ENCODE results near the gene TEX2. TPM values are rescaled to one million over a fixed set of nuclear protein-coding genes. Genes with fewer than 3 reads are reported as not detected.
"Not testable (repeated sequence)": the region's sequence is repeated elsewhere in the genome, so short reads cannot be mapped to it uniquely, and the experiment has no call there.

The TEX2 gene
- total RNA-seq, 1 experiment from 2014 or later = 20.1 TPM

- DNase-seq (ENCODE audit: low read depth, low spot score) = no peak
- TF ChIP-seq CTCF (IDR thresholded peaks at IDR 0.05) (no peak), SIN3A (IDR thresholded peaks at IDR 0.05; ENCODE audit: borderline replicate concordance, insufficient read depth, low read depth, low read length) (no peak), TCF7L2 (IDR thresholded peaks at IDR 0.05; ENCODE audit: low read depth, low read length) (no peak), REST (IDR thresholded peaks at IDR 0.05; ENCODE audit: insufficient read depth in 1 of 2, low read depth in 2 of 2, low read length in 1 of 2) (no peak), POLR2AphosphoS5 (IDR thresholded peaks at IDR 0.05; ENCODE audit: low read depth, low read length) (no peak)
- ATAC-seq = no peak
- intact Hi-C loops (cut with micrococcal nuclease; ENCODE audit: unreplicated experiment) (no loop called here), in situ Hi-C loops (cut with HindIII; ENCODE audit: low pct_unique_long_range_greater_than_20kb, low sequenced_read_pairs) (no loop called here)
- ChIA-PET CTCF (no interaction called here), POLR2A (interaction anchor here (0.6 kb wide), 1 partner anchor 70 kb away, joined by 3 read pairs; no protein-coding TSS in a partner anchor)
- no peaks in the 10 kb centered on the region for H3K27me3 ChIP-seq (ENCODE audit: control insufficient read depth, insufficient read depth, low read length)
- H3K36me3 ChIP-seq (ENCODE audit: control insufficient read depth, insufficient read depth, low read length) = no peaks in the 10 kb centered on the region
- no peak overlapping the region for H3K4me3 ChIP-seq (ENCODE audit: low read depth in 2 of 2, low read length in 2 of 2)
- H3K4me1 ChIP-seq (ENCODE audit: control insufficient read depth, insufficient read depth, low read length) = no peaks in the 10 kb centered on the region
- no peaks in the 10 kb centered on the region for H3K9me3 ChIP-seq (ENCODE audit: control insufficient read depth, insufficient read depth, low read depth, low read length)
- no peak overlapping the region for H3K27ac ChIP-seq (ENCODE audit: low read length)
- no TSS peak for BruUV-seq (replicated peaks)
These were observed 53.1 kb downstream of the TEX2 start for GRCh38 chr17:64209983-64210382.

GRCh38 chr17:64209356-64209941 is 53.6 kb downstream of the TEX2 start:
- POLR2A ChIA-PET = no interaction called here
- Histone ChIP-seq H3K9me3 (ENCODE audit: control insufficient read depth, insufficient read depth, low read depth, low read length) (no peaks in the 10 kb centered on the region), H3K4me3 (ENCODE audit: low read depth in 2 of 2, low read length in 2 of 2) (no peak overlapping the region), H3K4me1 (ENCODE audit: control insufficient read depth, insufficient read depth, low read length) (no peaks in the 10 kb centered on the region), H3K27ac (ENCODE audit: low read length) (no peak overlapping the region), H3K36me3 (ENCODE audit: control insufficient read depth, insufficient read depth, low read length) (no peaks in the 10 kb centered on the region), H3K27me3 (ENCODE audit: control insufficient read depth, insufficient read depth, low read length) (no peaks in the 10 kb centered on the region)
- ATAC-seq = no peak
- CTCF ChIA-PET = no interaction called here
- intact Hi-C loops (cut with micrococcal nuclease; ENCODE audit: unreplicated experiment) = no loop called here
- TF ChIP-seq POLR2AphosphoS5 (IDR thresholded peaks at IDR 0.05; ENCODE audit: low read depth, low read length) (no peak), CTCF (IDR thresholded peaks at IDR 0.05) (no peak), TCF7L2 (IDR thresholded peaks at IDR 0.05; ENCODE audit: low read depth, low read length) (no peak), SIN3A (IDR thresholded peaks at IDR 0.05; ENCODE audit: borderline replicate concordance, insufficient read depth, low read depth, low read length) (no peak), REST (IDR thresholded peaks at IDR 0.05; ENCODE audit: insufficient read depth in 1 of 2, low read depth in 2 of 2, low read length in 1 of 2) (no peak)
- no TSS peak for BruUV-seq (replicated peaks)
- DNase-seq (ENCODE audit: low read depth, low spot score) = no peak
- in situ Hi-C loops (cut with HindIII; ENCODE audit: low pct_unique_long_range_greater_than_20kb, low sequenced_read_pairs) = no loop called here

- H3K27ac ChIP-seq (ENCODE audit: low read length); DNase-seq (ENCODE audit: low read depth, low spot score); H3K4me3 ChIP-seq (ENCODE audit: low read depth in 2 of 2, low read length in 2 of 2); H3K9me3 ChIP-seq (ENCODE audit: control insufficient read depth, insufficient read depth, low read depth, low read length); POLR2A ChIA-PET; ATAC-seq; CTCF ChIA-PET; in situ Hi-C loops (cut with HindIII; ENCODE audit: low pct_unique_long_range_greater_than_20kb, low sequenced_read_pairs); H3K4me1 ChIP-seq (ENCODE audit: control insufficient read depth, insufficient read depth, low read length); H3K36me3 ChIP-seq (ENCODE audit: control insufficient read depth, insufficient read depth, low read length); intact Hi-C loops (cut with micrococcal nuclease; ENCODE audit: unreplicated experiment); H3K27me3 ChIP-seq (ENCODE audit: control insufficient read depth, insufficient read depth, low read length); BruUV-seq (replicated peaks): not testable (repeated sequence)
These were observed 54.4 kb downstream of the TEX2 start for GRCh38 chr17:64208656-64209055.

All from Panc1 (cell line).